Common myeloid progenitor, CD34-positive (primary cell): Measurements from ENCODE around the gene CLINT1.
A peak's percentile ranks its signal among the peaks of the same experiment; 100 is the strongest.
"Not testable (repeated sequence)": the region's sequence is repeated elsewhere in the genome, so short reads cannot be mapped to it uniquely, and the experiment has no call there.

Experiments used
- CTCF ChIA-PET: fragments of 350-600 bp; sonication (Branson Sonifier 250); formaldehyde crosslinking; loops from one replicate; lab custom pipeline; 2021; ENCODE audit warnings: antibody characterized with exemption; lab: Charles Lee
- POLR2A ChIA-PET: fragments of 350-600 bp; sonication (Branson Sonifier 250); formaldehyde crosslinking; loops from one replicate; lab custom pipeline; 2021; ENCODE audit warnings: antibody characterized with exemption; lab: Charles Lee
- DNase-seq, 3 donors: peaks; one replicate each; pipeline versions ENCODE4 v3.0.0 to v3.0.0-alpha.2; 2013
- H3K27ac ChIP-seq, 2 experiments: 1 replicate in 1 of 2; 2 replicates in 1 of 2; pipeline ENCODE4 v1.7.0; 2013; ENCODE audit warnings: inconsistent platforms in 2 of 2, low read length in 2 of 2, mild to moderate bottlenecking in 2 of 2, low read depth in 1 of 2, moderate library complexity in 1 of 2; ENCODE audit not compliant: severe bottlenecking in 2 of 2, insufficient read depth in 1 of 2, poor library complexity in 1 of 2
- H3K27me3 ChIP-seq, 5 experiments: replicated peaks in 2 of 5; 1 replicate in 3 of 5; 2 replicates in 2 of 5; pipeline versions ENCODE4 v1.6.1 to v1.7.0; 2013; ENCODE audit warnings: low read length in 4 of 5, mild to moderate bottlenecking in 2 of 5, moderate library complexity in 2 of 5, inconsistent platforms in 1 of 5; ENCODE audit not compliant: insufficient read depth in 5 of 5, control insufficient read depth in 4 of 5
- H3K36me3 ChIP-seq, 4 experiments: 1 replicate in 2 of 4; 2 replicates in 2 of 4; pipeline versions ENCODE4 v1.6.1 to v1.7.0; 2013; ENCODE audit warnings: low read length in 3 of 4, control low read depth in 1 of 4, mild to moderate bottlenecking in 1 of 4; ENCODE audit not compliant: control insufficient read depth in 4 of 4, insufficient read depth in 4 of 4
- H3K4me1 ChIP-seq, 4 experiments: 1 replicate in 3 of 4; 2 replicates in 1 of 4; pipeline versions ENCODE4 v1.6.1 to v1.7.1; 2013; ENCODE audit warnings: low read length in 3 of 4, mild to moderate bottlenecking in 3 of 4, control low read depth in 1 of 4, inconsistent platforms in 1 of 4, moderate library complexity in 1 of 4; ENCODE audit not compliant: control insufficient read depth in 4 of 4, insufficient read depth in 4 of 4; ENCODE audit errors: control extremely low read depth in 1 of 4
- H3K4me3 ChIP-seq, 7 experiments: 1 replicate in 4 of 7; 2 replicates in 3 of 7; pipeline versions ENCODE4 v1.5.1 to v1.7.0; 2013; ENCODE audit warnings: mild to moderate bottlenecking in 7 of 7, low read length in 6 of 7, moderate library complexity in 6 of 7, inconsistent platforms in 2 of 7, low read depth in 2 of 7, control low read depth in 1 of 7; ENCODE audit not compliant: insufficient read depth in 4 of 7, control insufficient read depth in 1 of 7; ENCODE audit errors: extremely low read depth in 1 of 7
- H3K9me3 ChIP-seq, 5 experiments: 1 replicate in 4 of 5; 2 replicates in 1 of 5; pipeline versions ENCODE4 v1.6.1 to v1.7.1; 2013; ENCODE audit warnings: low read length in 4 of 5, mild to moderate bottlenecking in 2 of 5, inconsistent platforms in 1 of 5, low read depth in 1 of 5, moderate library complexity in 1 of 5; ENCODE audit not compliant: control insufficient read depth in 4 of 5, insufficient read depth in 2 of 5; ENCODE audit errors: control extremely low read depth in 1 of 5
- WGBS: methylation state at CpG from one replicate; pipeline ENCODE4 v1.1.5; 2013; ENCODE audit not compliant: insufficient coverage; 5-methylcytosine and 5-hydroxymethylcytosine counted together

The CLINT1 gene

GRCh38 chr5:157881498-157881897 lies 22.6 kb upstream of the CLINT1 start:
- POLR2A ChIA-PET, CTCF ChIA-PET, H3K27me3 ChIP-seq, DNase-seq, H3K4me3 ChIP-seq, H3K4me1 ChIP-seq, H3K9me3 ChIP-seq, H3K27ac ChIP-seq, H3K36me3 ChIP-seq: not testable (repeated sequence)
- WGBS: 81% methylated on average over 6 of the region's 7 CpGs

GRCh38 chr5:157877821-157878220 lies 18.9 kb upstream of the CLINT1 start:
- ChIA-PET CTCF (interaction anchor here (1.2 to 1.6 kb wide), 2 partner anchors 13 to 15 kb away, joined by 3 to 6 read pairs; no protein-coding TSS in a partner anchor), POLR2A (no interaction called here)
- no peak overlapping the region for H3K4me3 ChIP-seq
- no peaks in the 10 kb centered on the region for H3K36me3 ChIP-seq
- H3K27ac ChIP-seq: no peak overlapping the region
- H3K27me3 ChIP-seq: no peaks in the 10 kb centered on the region
- H3K9me3 ChIP-seq: no peaks in the 10 kb centered on the region
- no CpG with 5 or more reads among the region's 2 CpGs for WGBS
- H3K4me1 ChIP-seq: peaks cover 0 to 3% (median 0%) of the 10 kb centered on the region in 4 experiments
- DNase-seq: peak in 2 of 3 donors; percentile 31 to 42

GRCh38 chr5:157874861-157875260 lies 15.9 kb upstream of the CLINT1 start:
- no peak for DNase-seq
- Histone ChIP-seq H3K9me3 (no peaks in the 10 kb centered on the region), H3K27ac (no peak overlapping the region), H3K4me1 (peaks cover 0 to 3% (median 0%) of the 10 kb centered on the region in 4 experiments), H3K27me3 (no peaks in the 10 kb centered on the region), H3K4me3 (no peak overlapping the region), H3K36me3 (no peaks in the 10 kb centered on the region)
- 100% methylated on average over 4 of the region's 5 CpGs for WGBS
- CTCF ChIA-PET: interaction anchor here (0.5 kb wide), 1 partner anchor 73 kb away, joined by 4 read pairs; no protein-coding TSS in a partner anchor
- POLR2A ChIA-PET: no interaction called here

GRCh38 chr5:157870837-157871834 lies 12.2 kb upstream of the CLINT1 start:
- Histone ChIP-seq H3K36me3 (no peaks in the 10 kb centered on the region), H3K9me3 (no peaks in the 10 kb centered on the region), H3K4me3 (no peak overlapping the region), H3K27me3 (no peaks in the 10 kb centered on the region), H3K4me1 (peaks cover 0 to 13% (median 12%) of the 10 kb centered on the region in 4 experiments), H3K27ac (no peak overlapping the region)
- 65% methylated on average over 3 of the region's 7 CpGs for whole genome bisulfite sequencing
- POLR2A ChIA-PET: no interaction called here
- peak in 2 of 3 donors; percentile 29 to 34 for DNase-seq
- CTCF ChIA-PET: no interaction called here

GRCh38 chr5:157867751-157868387 lies 8.9 kb upstream of the CLINT1 start:
- H3K36me3 ChIP-seq: no peaks in the 10 kb centered on the region
- WGBS: 0% methylated on average over 3 of the region's 4 CpGs
- no peaks in the 10 kb centered on the region for H3K9me3 ChIP-seq
- H3K4me3 ChIP-seq: no peak overlapping the region
- peak in 2 of 3 donors; percentile 61 to 66 for DNase-seq
- POLR2A ChIA-PET: interaction anchor here (0.6 kb wide), 1 partner anchor 136 kb away, joined by 3 read pairs; no protein-coding TSS in a partner anchor
- H3K27ac ChIP-seq: no peak overlapping the region
- H3K27me3 ChIP-seq: no peaks in the 10 kb centered on the region
- peaks cover 3 to 25% (median 22%) of the 10 kb centered on the region in 4 experiments for H3K4me1 ChIP-seq
- CTCF ChIA-PET: interaction anchor here (0.6 to 6.6 kb wide), 4 partner anchors 9 to 1372 kb away, joined by 3 to 40 read pairs (median 5); partner anchors contain the start of gene CLINT1

- H3K9me3 ChIP-seq: no peaks in the 10 kb centered on the region
- H3K27me3 ChIP-seq: no peaks in the 10 kb centered on the region
- ChIA-PET CTCF (interaction anchor here (0.7 to 6.6 kb wide), 4 partner anchors 11 to 82 kb away, joined by 3 to 40 read pairs (median 4); no protein-coding TSS in a partner anchor), POLR2A (interaction anchor here (0.6 kb wide), 1 partner anchor 23 kb away, joined by 3 read pairs; no protein-coding TSS in a partner anchor)
- H3K27ac ChIP-seq: no peak overlapping the region
- H3K36me3 ChIP-seq: no peaks in the 10 kb centered on the region
- DNase-seq: no peak
- WGBS: no CpG with 5 or more reads among the region's 2 CpGs
- peaks cover 3 to 32% (median 24%) of the 10 kb centered on the region in 4 experiments for H3K4me1 ChIP-seq
- H3K4me3 ChIP-seq: no peak overlapping the region
Observed at GRCh38 chr5:157866536-157866935, 7.6 kb upstream of the CLINT1 start.
